ENCODE measurements around the gene PGLYRP2. TPM values are rescaled to one million over a fixed set of nuclear protein-coding genes. Genes with fewer than 3 reads are reported as not detected.
A peak's percentile ranks its signal among the peaks of the same experiment; 100 is the strongest.

The PGLYRP2 gene
- total and polyA plus RNA-seq, 2 of the 13 experiments (the other 11 are each of a cell fraction or from before 2014, with no cell fraction given), result 0.04 to 1.0 TPM

DNA sequence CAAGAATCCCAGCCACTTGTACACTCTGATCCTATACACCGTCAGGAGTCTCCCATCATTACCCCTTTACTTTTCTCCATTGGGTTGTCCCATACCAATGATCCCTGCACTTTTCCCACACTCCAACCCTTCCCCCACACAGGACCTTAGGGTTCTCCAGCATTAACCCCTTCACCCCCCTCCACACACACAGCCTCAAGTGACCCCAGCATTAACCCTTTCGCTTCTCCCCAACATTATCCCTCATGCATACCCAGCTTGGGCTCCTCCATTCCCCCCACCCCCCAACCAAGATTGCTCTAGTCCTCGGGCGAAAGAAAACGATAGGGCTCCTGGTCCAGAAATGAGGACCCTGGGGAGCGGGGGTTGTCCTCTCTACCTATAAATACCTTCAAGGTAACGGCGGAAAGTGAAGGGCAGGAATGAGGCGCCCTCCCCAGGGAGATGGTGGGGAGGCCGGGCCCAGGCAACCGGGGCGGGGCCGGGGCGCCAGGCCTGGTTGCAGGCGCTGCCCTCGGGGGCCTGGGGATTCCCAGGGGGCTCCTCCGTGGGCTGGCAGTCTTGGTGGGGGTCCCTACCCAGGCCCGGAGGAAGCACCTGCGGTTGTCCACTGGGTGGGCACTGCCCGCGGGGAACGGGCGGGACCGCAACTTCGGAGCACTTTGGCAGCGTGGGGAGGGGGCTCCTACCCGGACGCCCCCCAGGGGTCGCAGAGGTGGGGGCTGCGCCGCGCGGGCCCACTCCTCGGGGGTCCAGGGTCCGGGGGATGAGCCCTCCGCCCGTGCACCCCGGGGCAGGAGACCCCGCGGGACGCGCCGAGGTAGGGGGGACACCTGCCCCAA, 30.3 kb downstream of the PGLYRP2 start (continued):
- TF ChIP-seq, protein P1, sequence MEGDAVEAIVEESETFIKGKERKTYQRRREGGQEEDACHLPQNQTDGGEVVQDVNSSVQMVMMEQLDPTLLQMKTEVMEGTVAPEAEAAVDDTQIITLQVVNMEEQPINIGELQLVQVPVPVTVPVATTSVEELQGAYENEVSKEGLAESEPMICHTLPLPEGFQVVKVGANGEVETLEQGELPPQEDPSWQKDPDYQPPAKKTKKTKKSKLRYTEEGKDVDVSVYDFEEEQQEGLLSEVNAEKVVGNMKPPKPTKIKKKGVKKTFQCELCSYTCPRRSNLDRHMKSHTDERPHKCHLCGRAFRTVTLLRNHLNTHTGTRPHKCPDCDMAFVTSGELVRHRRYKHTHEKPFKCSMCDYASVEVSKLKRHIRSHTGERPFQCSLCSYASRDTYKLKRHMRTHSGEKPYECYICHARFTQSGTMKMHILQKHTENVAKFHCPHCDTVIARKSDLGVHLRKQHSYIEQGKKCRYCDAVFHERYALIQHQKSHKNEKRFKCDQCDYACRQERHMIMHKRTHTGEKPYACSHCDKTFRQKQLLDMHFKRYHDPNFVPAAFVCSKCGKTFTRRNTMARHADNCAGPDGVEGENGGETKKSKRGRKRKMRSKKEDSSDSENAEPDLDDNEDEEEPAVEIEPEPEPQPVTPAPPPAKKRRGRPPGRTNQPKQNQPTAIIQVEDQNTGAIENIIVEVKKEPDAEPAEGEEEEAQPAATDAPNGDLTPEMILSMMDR (CRISPR knock-in tag; IDR thresholded peaks at IDR 0.05), result peak; percentile 40; the same call in 1 of the 2 replicates
- no peak for TF ChIP-seq ZNF557 (CRISPR knock-in tag; IDR thresholded peaks at IDR 0.05)
- TF ChIP-seq IKZF1 (IDR thresholded peaks at IDR 0.05), result no peak
- TF ChIP-seq, protein P2, sequence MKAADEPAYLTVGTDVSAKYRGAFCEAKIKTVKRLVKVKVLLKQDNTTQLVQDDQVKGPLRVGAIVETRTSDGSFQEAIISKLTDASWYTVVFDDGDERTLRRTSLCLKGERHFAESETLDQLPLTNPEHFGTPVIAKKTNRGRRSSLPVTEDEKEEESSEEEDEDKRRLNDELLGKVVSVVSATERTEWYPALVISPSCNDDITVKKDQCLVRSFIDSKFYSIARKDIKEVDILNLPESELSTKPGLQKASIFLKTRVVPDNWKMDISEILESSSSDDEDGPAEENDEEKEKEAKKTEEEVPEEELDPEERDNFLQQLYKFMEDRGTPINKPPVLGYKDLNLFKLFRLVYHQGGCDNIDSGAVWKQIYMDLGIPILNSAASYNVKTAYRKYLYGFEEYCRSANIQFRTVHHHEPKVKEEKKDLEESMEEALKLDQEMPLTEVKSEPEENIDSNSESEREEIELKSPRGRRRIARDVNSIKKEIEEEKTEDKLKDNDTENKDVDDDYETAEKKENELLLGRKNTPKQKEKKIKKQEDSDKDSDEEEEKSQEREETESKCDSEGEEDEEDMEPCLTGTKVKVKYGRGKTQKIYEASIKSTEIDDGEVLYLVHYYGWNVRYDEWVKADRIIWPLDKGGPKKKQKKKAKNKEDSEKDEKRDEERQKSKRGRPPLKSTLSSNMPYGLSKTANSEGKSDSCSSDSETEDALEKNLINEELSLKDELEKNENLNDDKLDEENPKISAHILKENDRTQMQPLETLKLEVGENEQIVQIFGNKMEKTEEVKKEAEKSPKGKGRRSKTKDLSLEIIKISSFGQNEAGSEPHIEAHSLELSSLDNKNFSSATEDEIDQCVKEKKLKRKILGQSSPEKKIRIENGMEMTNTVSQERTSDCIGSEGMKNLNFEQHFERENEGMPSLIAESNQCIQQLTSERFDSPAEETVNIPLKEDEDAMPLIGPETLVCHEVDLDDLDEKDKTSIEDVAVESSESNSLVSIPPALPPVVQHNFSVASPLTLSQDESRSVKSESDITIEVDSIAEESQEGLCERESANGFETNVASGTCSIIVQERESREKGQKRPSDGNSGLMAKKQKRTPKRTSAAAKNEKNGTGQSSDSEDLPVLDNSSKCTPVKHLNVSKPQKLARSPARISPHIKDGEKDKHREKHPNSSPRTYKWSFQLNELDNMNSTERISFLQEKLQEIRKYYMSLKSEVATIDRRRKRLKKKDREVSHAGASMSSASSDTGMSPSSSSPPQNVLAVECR (CRISPR knock-in tag; IDR thresholded peaks at IDR 0.05; ENCODE audit: borderline replicate concordance), result no peak
- TF ChIP-seq SAP130 (CRISPR knock-in tag; IDR thresholded peaks at IDR 0.05; ENCODE audit: low read depth), result 0 out of 2 replicates have a peak, but pooled peaks have one; percentile 5
- no peak for TF ChIP-seq PHF21A (CRISPR knock-in tag; IDR thresholded peaks at IDR 0.05)
- no peak for TF ChIP-seq ZNF572 (CRISPR knock-in tag; IDR thresholded peaks at IDR 0.05)
- TF ChIP-seq ATF7 (IDR thresholded peaks at IDR 0.05), result no peak
- TF ChIP-seq ATF7 (CRISPR knock-in tag; IDR thresholded peaks at IDR 0.05), result no peak
- TF ChIP-seq, protein P3, sequence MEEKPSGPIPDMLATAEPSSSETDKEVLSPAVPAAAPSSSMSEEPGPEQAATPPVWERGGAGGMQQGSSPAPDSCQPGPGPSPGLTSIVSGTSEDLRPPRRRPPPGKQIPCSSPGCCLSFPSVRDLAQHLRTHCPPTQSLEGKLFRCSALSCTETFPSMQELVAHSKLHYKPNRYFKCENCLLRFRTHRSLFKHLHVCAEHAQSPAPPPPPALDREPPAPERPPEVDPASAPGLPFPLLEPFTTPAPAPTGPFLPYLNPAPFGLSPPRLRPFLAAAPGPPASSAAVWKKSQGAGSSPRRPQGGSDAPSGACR (CRISPR knock-in tag; IDR thresholded peaks at IDR 0.05), result no peak
- TF ChIP-seq ZSCAN21 (CRISPR knock-in tag; IDR thresholded peaks at IDR 0.05; ENCODE audit: borderline replicate concordance), result no peak
- no peak for TF ChIP-seq NPAS2 (CRISPR knock-in tag; IDR thresholded peaks at IDR 0.05; ENCODE audit: borderline replicate concordance)
- TF ChIP-seq ESRRA (CRISPR knock-in tag; IDR thresholded peaks at IDR 0.05; ENCODE audit: low read depth), result no peak
- no peak for TF ChIP-seq ZNF644 (CRISPR knock-in tag; IDR thresholded peaks at IDR 0.05; ENCODE audit: low read depth)
- TF ChIP-seq RAD51 (IDR thresholded peaks at IDR 0.05; ENCODE audit: borderline replicate concordance), result no peak
- TF ChIP-seq, protein P4, sequence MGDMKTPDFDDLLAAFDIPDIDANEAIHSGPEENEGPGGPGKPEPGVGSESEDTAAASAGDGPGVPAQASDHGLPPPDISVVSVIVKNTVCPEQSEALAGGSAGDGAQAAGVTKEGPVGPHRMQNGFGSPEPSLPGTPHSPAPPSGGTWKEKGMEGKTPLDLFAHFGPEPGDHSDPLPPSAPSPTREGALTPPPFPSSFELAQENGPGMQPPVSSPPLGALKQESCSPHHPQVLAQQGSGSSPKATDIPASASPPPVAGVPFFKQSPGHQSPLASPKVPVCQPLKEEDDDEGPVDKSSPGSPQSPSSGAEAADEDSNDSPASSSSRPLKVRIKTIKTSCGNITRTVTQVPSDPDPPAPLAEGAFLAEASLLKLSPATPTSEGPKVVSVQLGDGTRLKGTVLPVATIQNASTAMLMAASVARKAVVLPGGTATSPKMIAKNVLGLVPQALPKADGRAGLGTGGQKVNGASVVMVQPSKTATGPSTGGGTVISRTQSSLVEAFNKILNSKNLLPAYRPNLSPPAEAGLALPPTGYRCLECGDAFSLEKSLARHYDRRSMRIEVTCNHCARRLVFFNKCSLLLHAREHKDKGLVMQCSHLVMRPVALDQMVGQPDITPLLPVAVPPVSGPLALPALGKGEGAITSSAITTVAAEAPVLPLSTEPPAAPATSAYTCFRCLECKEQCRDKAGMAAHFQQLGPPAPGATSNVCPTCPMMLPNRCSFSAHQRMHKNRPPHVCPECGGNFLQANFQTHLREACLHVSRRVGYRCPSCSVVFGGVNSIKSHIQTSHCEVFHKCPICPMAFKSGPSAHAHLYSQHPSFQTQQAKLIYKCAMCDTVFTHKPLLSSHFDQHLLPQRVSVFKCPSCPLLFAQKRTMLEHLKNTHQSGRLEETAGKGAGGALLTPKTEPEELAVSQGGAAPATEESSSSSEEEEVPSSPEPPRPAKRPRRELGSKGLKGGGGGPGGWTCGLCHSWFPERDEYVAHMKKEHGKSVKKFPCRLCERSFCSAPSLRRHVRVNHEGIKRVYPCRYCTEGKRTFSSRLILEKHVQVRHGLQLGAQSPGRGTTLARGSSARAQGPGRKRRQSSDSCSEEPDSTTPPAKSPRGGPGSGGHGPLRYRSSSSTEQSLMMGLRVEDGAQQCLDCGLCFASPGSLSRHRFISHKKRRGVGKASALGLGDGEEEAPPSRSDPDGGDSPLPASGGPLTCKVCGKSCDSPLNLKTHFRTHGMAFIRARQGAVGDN (CRISPR knock-in tag; IDR thresholded peaks at IDR 0.05), result peak; percentile 19; the same call in 1 of the 2 replicates
- TF ChIP-seq RXRB (CRISPR knock-in tag; IDR thresholded peaks at IDR 0.05; ENCODE audit: borderline replicate concordance), result no peak
